DOHH2 (cell line): ENCODE results near the gene CRHBP.

Experiments used
- H3F3A ChIP-seq: fragments of 200-600 bp; sonication (generic), shearing (Covaris generic); 2 replicates; pipeline ENCODE4 v1.6.0; 2016; ENCODE audit warnings: antibody characterized with exemption, mild to moderate bottlenecking; ENCODE audit not compliant: control insufficient read depth, insufficient read depth
- H3K27ac ChIP-seq: fragments of 200-600 bp; sonication (generic); 2 replicates; pipeline ENCODE4 v1.5.1; 2014; ENCODE audit warnings: low read depth, mild to moderate bottlenecking, low read length, moderate library complexity
- H3K27me3 ChIP-seq: fragments of 200-600 bp; sonication (generic); 2 replicates; pipeline ENCODE4 v1.6.1; 2014; ENCODE audit warnings: mild to moderate bottlenecking, low read length, mixed read lengths; ENCODE audit not compliant: control insufficient read depth
- H3K36me3 ChIP-seq: fragments of 200-600 bp; sonication (generic); 2 replicates; pipeline ENCODE4 v1.6.1; 2014; ENCODE audit warnings: mild to moderate bottlenecking, low read length, moderate library complexity, mixed read lengths; ENCODE audit not compliant: control insufficient read depth
- H3K4me1 ChIP-seq: fragments of 200-600 bp; sonication (generic); 2 replicates; pipeline ENCODE4 v1.6.1; 2014; ENCODE audit warnings: mild to moderate bottlenecking, low read length, mixed read lengths; ENCODE audit not compliant: control insufficient read depth
- H3K4me2 ChIP-seq: fragments of 200-600 bp; sonication (generic); 2 replicates; pipeline ENCODE4 v1.6.0; 2014; ENCODE audit warnings: mild to moderate bottlenecking, low read length, moderate library complexity
- H3K4me3 ChIP-seq: fragments of 200-600 bp; sonication (generic); 2 replicates; pipeline ENCODE4 v1.5.1; 2014; ENCODE audit warnings: mild to moderate bottlenecking, low read length, mixed read lengths
- H3K79me2 ChIP-seq: fragments of 200-600 bp; sonication (generic); 2 replicates; pipeline ENCODE4 v1.6.1; 2014; ENCODE audit warnings: mild to moderate bottlenecking, low read length, mixed read lengths; ENCODE audit not compliant: control insufficient read depth
- H3K9me2 ChIP-seq: fragments of 200-600 bp; sonication (generic); replicated peaks from 2 replicates; pipeline ENCODE4 v1.6.1; 2014; ENCODE audit warnings: mild to moderate bottlenecking, low read length, mixed read lengths; ENCODE audit not compliant: control insufficient read depth
- H3K9me3 ChIP-seq: fragments of 200-600 bp; sonication (generic); 2 replicates; pipeline ENCODE4 v1.6.1; 2014; ENCODE audit warnings: antibody characterized with exemption, low read length, mixed read lengths; ENCODE audit not compliant: control insufficient read depth, insufficient read depth
- H4K20me1 ChIP-seq: fragments of 200-600 bp; sonication (generic); 2 replicates; pipeline ENCODE4 v1.6.0; 2014; ENCODE audit warnings: low read depth, mild to moderate bottlenecking, antibody characterized with exemption, low read length, moderate library complexity; ENCODE audit not compliant: control insufficient read depth, insufficient read depth
- EZH2phosphoT487 ChIP-seq: fragments of 200-600 bp; sonication (generic); IDR thresholded peaks from 2 replicates; pipeline ENCODE4 v1.6.1; 2017; ENCODE audit warnings: borderline replicate concordance, mild to moderate bottlenecking, antibody characterized with exemption, low read length, moderate library complexity, mixed read lengths
- TF ChIP-seq, protein P1 (sequence below): fragments of 200-600 bp; sonication (generic); IDR thresholded peaks from one replicate; pipeline ENCODE4 v1.5.1; 2014; ENCODE audit warnings: antibody characterized with exemption, mild to moderate bottlenecking, low read depth, low read length; ENCODE audit not compliant: poor library complexity, severe bottlenecking

Gene CRHBP

DNA sequence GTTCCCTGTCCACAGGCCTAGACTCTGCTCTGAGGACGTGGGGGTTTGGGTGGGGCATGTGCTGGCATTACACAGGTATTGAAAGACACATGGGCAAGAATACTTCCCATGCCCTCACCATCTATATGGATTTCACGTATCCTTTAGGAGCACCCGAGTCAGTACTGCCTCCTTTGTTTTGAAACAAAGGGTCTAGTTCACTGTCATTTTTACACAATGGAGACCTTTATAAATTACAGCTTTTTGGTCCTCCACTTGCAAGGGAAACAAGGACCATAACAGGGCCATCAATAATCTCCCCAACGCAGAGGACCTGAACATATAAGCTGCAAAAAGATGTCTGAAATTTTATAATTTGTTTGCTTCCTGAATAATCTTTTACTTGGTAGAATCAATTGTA, 24.9 kb upstream of the CRHBP start:
- H3K79me2 ChIP-seq = peaks cover 20% of the 10 kb centered on the region
- no peak for TF ChIP-seq EZH2phosphoT487
- no peak overlapping the region for H3K27ac ChIP-seq
- no peaks in the 10 kb centered on the region for H3K9me3 ChIP-seq
- no peaks in the 10 kb centered on the region for H3K27me3 ChIP-seq
- H3K4me1 ChIP-seq = peaks cover 8% of the 10 kb centered on the region; the same call in 1 of the 2 replicates
- no peak overlapping the region for H3K4me3 ChIP-seq
- H3K4me2 ChIP-seq = no peak overlapping the region
- H3F3A ChIP-seq = no peaks in the 10 kb centered on the region
- H3K36me3 ChIP-seq = peaks cover 56% of the 10 kb centered on the region
- no peaks in the 10 kb centered on the region for H4K20me1 ChIP-seq
- no peaks in the 10 kb centered on the region for H3K9me2 ChIP-seq

DNA sequence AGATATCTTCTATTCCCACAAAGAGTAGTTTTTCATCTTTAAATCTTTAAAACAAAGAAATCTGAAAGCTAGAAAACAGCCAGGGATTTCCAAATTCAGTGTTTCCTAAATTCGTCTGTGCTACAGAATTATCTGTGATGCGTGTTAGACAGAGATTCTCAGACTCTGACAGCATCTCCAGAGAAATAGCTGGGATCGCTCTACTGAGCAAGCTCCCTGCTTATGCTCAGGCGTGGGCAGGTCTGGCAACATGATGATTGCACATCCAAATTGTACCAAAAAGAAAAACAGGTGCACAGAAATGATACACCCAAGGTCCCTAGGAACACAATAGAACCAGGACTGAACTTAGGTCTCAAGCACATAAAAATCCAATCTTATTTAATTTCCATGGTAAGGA, 22.8 kb upstream of the CRHBP start:
- Histone ChIP-seq H3K4me2 (no peak overlapping the region), H3K4me1 (peaks cover 7% of the 10 kb centered on the region; the same call in 1 of the 2 replicates), H3K79me2 (peaks cover 29% of the 10 kb centered on the region), H3K36me3 (peaks cover 58% of the 10 kb centered on the region), H3F3A (no peaks in the 10 kb centered on the region), H3K4me3 (no peak overlapping the region), H3K9me3 (no peaks in the 10 kb centered on the region), H4K20me1 (no peaks in the 10 kb centered on the region), H3K9me2 (no peaks in the 10 kb centered on the region), H3K27me3 (no peaks in the 10 kb centered on the region), H3K27ac (no peak overlapping the region)
- TF ChIP-seq EZH2phosphoT487 = no peak
- TF ChIP-seq, protein P1, sequence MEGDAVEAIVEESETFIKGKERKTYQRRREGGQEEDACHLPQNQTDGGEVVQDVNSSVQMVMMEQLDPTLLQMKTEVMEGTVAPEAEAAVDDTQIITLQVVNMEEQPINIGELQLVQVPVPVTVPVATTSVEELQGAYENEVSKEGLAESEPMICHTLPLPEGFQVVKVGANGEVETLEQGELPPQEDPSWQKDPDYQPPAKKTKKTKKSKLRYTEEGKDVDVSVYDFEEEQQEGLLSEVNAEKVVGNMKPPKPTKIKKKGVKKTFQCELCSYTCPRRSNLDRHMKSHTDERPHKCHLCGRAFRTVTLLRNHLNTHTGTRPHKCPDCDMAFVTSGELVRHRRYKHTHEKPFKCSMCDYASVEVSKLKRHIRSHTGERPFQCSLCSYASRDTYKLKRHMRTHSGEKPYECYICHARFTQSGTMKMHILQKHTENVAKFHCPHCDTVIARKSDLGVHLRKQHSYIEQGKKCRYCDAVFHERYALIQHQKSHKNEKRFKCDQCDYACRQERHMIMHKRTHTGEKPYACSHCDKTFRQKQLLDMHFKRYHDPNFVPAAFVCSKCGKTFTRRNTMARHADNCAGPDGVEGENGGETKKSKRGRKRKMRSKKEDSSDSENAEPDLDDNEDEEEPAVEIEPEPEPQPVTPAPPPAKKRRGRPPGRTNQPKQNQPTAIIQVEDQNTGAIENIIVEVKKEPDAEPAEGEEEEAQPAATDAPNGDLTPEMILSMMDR = no peak

DNA sequence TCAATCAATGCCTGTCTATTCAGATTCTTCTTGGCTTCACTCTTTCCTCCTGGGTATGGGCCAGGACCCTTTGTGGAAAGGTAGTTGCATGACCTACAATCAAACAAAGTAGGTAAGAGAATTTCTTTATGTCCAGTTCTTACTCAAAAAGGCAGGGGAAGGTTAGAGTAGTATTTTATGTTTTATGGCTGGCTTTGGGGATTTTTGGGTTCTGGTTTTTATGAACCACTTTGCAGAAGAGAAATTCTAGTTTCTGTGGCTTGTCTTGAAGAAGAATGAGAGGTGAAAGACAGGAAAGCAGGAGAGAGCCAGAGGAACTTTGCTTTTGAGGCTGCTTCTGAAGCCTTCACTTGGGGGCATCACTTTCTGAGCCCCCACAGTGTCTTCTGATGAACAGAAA, 14.7 kb upstream of the CRHBP start:
- H3K4me2 ChIP-seq = no peak overlapping the region
- H3K9me3 ChIP-seq = no peaks in the 10 kb centered on the region
- no peak overlapping the region for H3K27ac ChIP-seq
- no peaks in the 10 kb centered on the region for H3K4me1 ChIP-seq
- peaks cover 36% of the 10 kb centered on the region for H3K36me3 ChIP-seq
- no peaks in the 10 kb centered on the region for H3K27me3 ChIP-seq
- H3K9me2 ChIP-seq = no peaks in the 10 kb centered on the region
- TF ChIP-seq EZH2phosphoT487 = no peak
- TF ChIP-seq, protein P1 = no peak
- H3K4me3 ChIP-seq = no peak overlapping the region
- H4K20me1 ChIP-seq = no peaks in the 10 kb centered on the region
- H3F3A ChIP-seq = no peaks in the 10 kb centered on the region
- H3K79me2 ChIP-seq = peaks cover 9% of the 10 kb centered on the region; the same call in 1 of the 2 replicates

DNA sequence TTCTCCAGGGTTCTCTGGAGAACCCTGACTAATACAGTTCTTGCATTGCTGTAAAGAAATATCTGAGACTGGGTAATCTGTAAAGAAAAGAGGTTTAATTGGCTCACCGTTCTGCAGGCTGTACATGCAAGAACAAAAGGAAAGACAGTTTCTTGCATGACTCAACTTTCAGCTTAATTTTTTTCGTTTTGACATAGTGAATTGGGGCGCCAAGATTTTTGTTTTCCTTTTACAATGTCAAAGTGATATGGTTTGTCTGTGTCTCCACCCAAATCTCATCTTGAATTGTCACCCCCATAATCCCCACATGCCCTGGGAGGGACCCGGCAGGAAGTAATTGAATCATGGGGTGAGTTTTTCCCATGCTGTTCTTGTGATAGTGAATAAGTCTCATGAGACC, 11.8 kb upstream of the CRHBP start:
- no peak for TF ChIP-seq EZH2phosphoT487
- TF ChIP-seq, protein P1 = no peak
- Histone ChIP-seq H3K36me3 (peaks cover 17% of the 10 kb centered on the region), H3K27ac (no peak overlapping the region), H3K9me2 (no peaks in the 10 kb centered on the region), H3K27me3 (no peaks in the 10 kb centered on the region), H3K79me2 (peaks cover 5% of the 10 kb centered on the region; the same call in 1 of the 2 replicates), H4K20me1 (no peaks in the 10 kb centered on the region), H3K4me3 (no peak overlapping the region), H3K4me1 (no peaks in the 10 kb centered on the region), H3F3A (no peaks in the 10 kb centered on the region), H3K4me2 (no peak overlapping the region), H3K9me3 (no peaks in the 10 kb centered on the region)
